ENCODE results near the gene EFHC1. TPM values are rescaled to one million over a fixed set of nuclear protein-coding genes. Genes with fewer than 3 reads are reported as not detected.

The EFHC1 gene
- total and polyA plus RNA-seq, 4 donors = 43.5 to 76.0 (median 44.3) TPM

GRCh38 chr6:52553158-52553557, 133.0 kb downstream of the EFHC1 start:
- H3K36me3 ChIP-seq (ENCODE audit: control insufficient read depth, insufficient read depth, low read length) = no peaks in the 10 kb centered on the region
- H3K9me3 ChIP-seq (ENCODE audit: control insufficient read depth, insufficient read depth, low read length) = no peaks in the 10 kb centered on the region
- peaks cover 18% of the 10 kb centered on the region for H3K4me1 ChIP-seq (ENCODE audit: control insufficient read depth, insufficient read depth, low read length)
- no peak overlapping the region for H3K4me3 ChIP-seq (ENCODE audit: low read depth, low read length)
- no peak overlapping the region for H3K27ac ChIP-seq (ENCODE audit: low read depth, low read length)
- 93% methylated on average over 1 of the region's 1 CpG for WGBS (ENCODE audit: insufficient coverage)
- no peak for DNase-seq (ENCODE audit: low read depth in 4 of 6, low spot score in 6 of 6)
- H3K27me3 ChIP-seq (ENCODE audit: control insufficient read depth, insufficient read depth, low read length) = peaks cover 2% of the 10 kb centered on the region

- DNase-seq (ENCODE audit: low read depth in 4 of 6, low spot score in 6 of 6) = no peak
- peaks cover 18% of the 10 kb centered on the region for H3K4me1 ChIP-seq (ENCODE audit: control insufficient read depth, insufficient read depth, low read length)
- H3K9me3 ChIP-seq (ENCODE audit: control insufficient read depth, insufficient read depth, low read length) = no peaks in the 10 kb centered on the region
- no peaks in the 10 kb centered on the region for H3K36me3 ChIP-seq (ENCODE audit: control insufficient read depth, insufficient read depth, low read length)
- peaks cover 2% of the 10 kb centered on the region for H3K27me3 ChIP-seq (ENCODE audit: control insufficient read depth, insufficient read depth, low read length)
- no peak overlapping the region for H3K4me3 ChIP-seq (ENCODE audit: low read depth, low read length)
- H3K27ac ChIP-seq (ENCODE audit: low read depth, low read length) = no peak overlapping the region
- WGBS (ENCODE audit: insufficient coverage) = 93% methylated on average over 2 of the region's 2 CpGs
Observed at GRCh38 chr6:52553719-52554118, 133.6 kb downstream of the EFHC1 start.

- Histone ChIP-seq H3K27me3 (ENCODE audit: control insufficient read depth, insufficient read depth, low read length) (peaks cover 2% of the 10 kb centered on the region), H3K36me3 (ENCODE audit: control insufficient read depth, insufficient read depth, low read length) (no peaks in the 10 kb centered on the region), H3K9me3 (ENCODE audit: control insufficient read depth, insufficient read depth, low read length) (no peaks in the 10 kb centered on the region), H3K4me3 (ENCODE audit: low read depth, low read length) (no peak overlapping the region), H3K4me1 (ENCODE audit: control insufficient read depth, insufficient read depth, low read length) (peaks cover 18% of the 10 kb centered on the region), H3K27ac (ENCODE audit: low read depth, low read length) (no peak overlapping the region)
- DNase-seq (ENCODE audit: low read depth in 4 of 6, low spot score in 6 of 6) = no peak
- WGBS (ENCODE audit: insufficient coverage) = 98% methylated on average over 5 of the region's 6 CpGs
Observed at GRCh38 chr6:52554684-52555280, 134.6 kb downstream of the EFHC1 start.

- Histone ChIP-seq H3K27me3 (ENCODE audit: control insufficient read depth, insufficient read depth, low read length) (peaks cover 2% of the 10 kb centered on the region), H3K4me1 (ENCODE audit: control insufficient read depth, insufficient read depth, low read length) (peaks cover 18% of the 10 kb centered on the region), H3K36me3 (ENCODE audit: control insufficient read depth, insufficient read depth, low read length) (no peaks in the 10 kb centered on the region), H3K9me3 (ENCODE audit: control insufficient read depth, insufficient read depth, low read length) (no peaks in the 10 kb centered on the region), H3K27ac (ENCODE audit: low read depth, low read length) (peak overlapping the region; percentile 16), H3K4me3 (ENCODE audit: low read depth, low read length) (no peak overlapping the region)
- WGBS (ENCODE audit: insufficient coverage) = 78% methylated on average over 1 of the region's 5 CpGs
- no peak for DNase-seq (ENCODE audit: low read depth in 4 of 6, low spot score in 6 of 6)
Observed at GRCh38 chr6:52555518-52556233, 135.5 kb downstream of the EFHC1 start.

GRCh38 chr6:52557389-52558265, 137.5 kb downstream of the EFHC1 start:
- no peak for DNase-seq (ENCODE audit: low read depth in 4 of 6, low spot score in 6 of 6)
- no peaks in the 10 kb centered on the region for H3K36me3 ChIP-seq (ENCODE audit: control insufficient read depth, insufficient read depth, low read length)
- H3K9me3 ChIP-seq (ENCODE audit: control insufficient read depth, insufficient read depth, low read length) = no peaks in the 10 kb centered on the region
- peaks cover 5% of the 10 kb centered on the region for H3K4me1 ChIP-seq (ENCODE audit: control insufficient read depth, insufficient read depth, low read length)
- H3K4me3 ChIP-seq (ENCODE audit: low read depth, low read length) = no peak overlapping the region
- H3K27ac ChIP-seq (ENCODE audit: low read depth, low read length) = no peak overlapping the region
- H3K27me3 ChIP-seq (ENCODE audit: control insufficient read depth, insufficient read depth, low read length) = peaks cover 2% of the 10 kb centered on the region
- 49% methylated on average over 6 of the region's 11 CpGs for WGBS (ENCODE audit: insufficient coverage)

GRCh38 chr6:52558266-52559000, 138.3 kb downstream of the EFHC1 start:
- no peaks in the 10 kb centered on the region for H3K36me3 ChIP-seq (ENCODE audit: control insufficient read depth, insufficient read depth, low read length)
- peaks cover 5% of the 10 kb centered on the region for H3K4me1 ChIP-seq (ENCODE audit: control insufficient read depth, insufficient read depth, low read length)
- no peaks in the 10 kb centered on the region for H3K9me3 ChIP-seq (ENCODE audit: control insufficient read depth, insufficient read depth, low read length)
- DNase-seq (ENCODE audit: low read depth in 4 of 6, low spot score in 6 of 6) = no peak
- no peak overlapping the region for H3K4me3 ChIP-seq (ENCODE audit: low read depth, low read length)
- WGBS (ENCODE audit: insufficient coverage) = 65% methylated on average over 2 of the region's 6 CpGs
- no peaks in the 10 kb centered on the region for H3K27me3 ChIP-seq (ENCODE audit: control insufficient read depth, insufficient read depth, low read length)
- no peak overlapping the region for H3K27ac ChIP-seq (ENCODE audit: low read depth, low read length)

GRCh38 chr6:52560462-52560861, 140.3 kb downstream of the EFHC1 start:
- DNase-seq (ENCODE audit: low read depth in 4 of 6, low spot score in 6 of 6) = no peak
- Histone ChIP-seq H3K27ac (ENCODE audit: low read depth, low read length) (no peak overlapping the region), H3K4me1 (ENCODE audit: control insufficient read depth, insufficient read depth, low read length) (peaks cover 7% of the 10 kb centered on the region), H3K36me3 (ENCODE audit: control insufficient read depth, insufficient read depth, low read length) (no peaks in the 10 kb centered on the region), H3K4me3 (ENCODE audit: low read depth, low read length) (no peak overlapping the region), H3K27me3 (ENCODE audit: control insufficient read depth, insufficient read depth, low read length) (no peaks in the 10 kb centered on the region), H3K9me3 (ENCODE audit: control insufficient read depth, insufficient read depth, low read length) (no peaks in the 10 kb centered on the region)
- WGBS (ENCODE audit: insufficient coverage) = 49% methylated on average over 2 of the region's 5 CpGs

- Histone ChIP-seq H3K9me3 (ENCODE audit: control insufficient read depth, insufficient read depth, low read length) (no peaks in the 10 kb centered on the region), H3K36me3 (ENCODE audit: control insufficient read depth, insufficient read depth, low read length) (no peaks in the 10 kb centered on the region), H3K27me3 (ENCODE audit: control insufficient read depth, insufficient read depth, low read length) (no peaks in the 10 kb centered on the region), H3K4me1 (ENCODE audit: control insufficient read depth, insufficient read depth, low read length) (peaks cover 7% of the 10 kb centered on the region), H3K4me3 (ENCODE audit: low read depth, low read length) (no peak overlapping the region), H3K27ac (ENCODE audit: low read depth, low read length) (no peak overlapping the region)
- 60% methylated on average over 1 of the region's 3 CpGs for WGBS (ENCODE audit: insufficient coverage)
- no peak for DNase-seq (ENCODE audit: low read depth in 4 of 6, low spot score in 6 of 6)
Observed at GRCh38 chr6:52562911-52563310, 142.8 kb downstream of the EFHC1 start.

- Histone ChIP-seq H3K36me3 (ENCODE audit: control insufficient read depth, insufficient read depth, low read length) (no peaks in the 10 kb centered on the region), H3K27ac (ENCODE audit: low read depth, low read length) (no peak overlapping the region), H3K4me3 (ENCODE audit: low read depth, low read length) (no peak overlapping the region), H3K27me3 (ENCODE audit: control insufficient read depth, insufficient read depth, low read length) (no peaks in the 10 kb centered on the region), H3K4me1 (ENCODE audit: control insufficient read depth, insufficient read depth, low read length) (peaks cover 6% of the 10 kb centered on the region), H3K9me3 (ENCODE audit: control insufficient read depth, insufficient read depth, low read length) (no peaks in the 10 kb centered on the region)
- DNase-seq (ENCODE audit: low read depth in 4 of 6, low spot score in 6 of 6) = no peak
- 96% methylated on average over 3 of the region's 3 CpGs for WGBS (ENCODE audit: insufficient coverage)
Observed at GRCh38 chr6:52564856-52565255, 144.7 kb downstream of the EFHC1 start.
